ENCODE measurements around the gene NCAPD2.

GRCh38 chr12:6569786-6570185 lies 75.9 kb downstream of the NCAPD2 start:
- TF ChIP-seq CTCF (IDR thresholded peaks at IDR 0.05; ENCODE audit: insufficient read depth, low read length, poor library complexity, severe bottlenecking) (no peak), EZH2phosphoT487 (conservative IDR thresholded peaks at IDR 0.05; ENCODE audit: low read length) (no peak)
